ENCODE data around the gene RASAL3.
"Not testable (repeated sequence)": the region's sequence is repeated elsewhere in the genome, so short reads cannot be mapped to it uniquely, and the experiment has no call there.

The RASAL3 gene

GRCh38 chr19:15475169-15475568 lies 10.8 kb upstream of the RASAL3 start:
- DNase-seq (ENCODE audit: low read depth in 1 of 2, low spot score in 1 of 2) = no peak

- not testable (repeated sequence) for DNase-seq (ENCODE audit: low read depth in 1 of 2, low spot score in 1 of 2)
Observed at GRCh38 chr19:15473821-15474220, 9.5 kb upstream of the RASAL3 start.

- no peak for DNase-seq (ENCODE audit: low read depth in 1 of 2, low spot score in 1 of 2)
Observed at GRCh38 chr19:15471639-15472101, 7.3 kb upstream of the RASAL3 start.

GRCh38 chr19:15469513-15470297 lies 5.4 kb upstream of the RASAL3 start:
- no peak for DNase-seq (ENCODE audit: low read depth in 1 of 2, low spot score in 1 of 2)

- DNase-seq (ENCODE audit: low read depth in 1 of 2, low spot score in 1 of 2) = no peak
Observed at GRCh38 chr19:15468675-15469512, 4.5 kb upstream of the RASAL3 start.

GRCh38 chr19:15467734-15468214 lies 3.4 kb upstream of the RASAL3 start:
- no peak for DNase-seq (ENCODE audit: low read depth in 1 of 2, low spot score in 1 of 2)

GRCh38 chr19:15466851-15467733 lies 2.7 kb upstream of the RASAL3 start:
- peak; percentile 21 to 35 for DNase-seq (ENCODE audit: low read depth in 1 of 2, low spot score in 1 of 2)

GRCh38 chr19:15463861-15464371 lies 428 bp downstream of the RASAL3 start:
- peak; percentile 52 to 65 for DNase-seq (ENCODE audit: low read depth in 1 of 2, low spot score in 1 of 2)

- DNase-seq (ENCODE audit: low read depth in 1 of 2, low spot score in 1 of 2) = no peak
Observed at GRCh38 chr19:15461694-15462093, 2.6 kb downstream of the RASAL3 start.

- no peak for DNase-seq (ENCODE audit: low read depth in 1 of 2, low spot score in 1 of 2)
Observed at GRCh38 chr19:15457701-15458484, 6.5 kb downstream of the RASAL3 start.

- DNase-seq (ENCODE audit: low read depth in 1 of 2, low spot score in 1 of 2) = no peak
Observed at GRCh38 chr19:15456871-15457700, 7.3 kb downstream of the RASAL3 start.

- DNase-seq (ENCODE audit: low read depth in 1 of 2, low spot score in 1 of 2) = no peak
Observed at GRCh38 chr19:15456441-15456840, 7.9 kb downstream of the RASAL3 start.

- no peak for DNase-seq (ENCODE audit: low read depth in 1 of 2, low spot score in 1 of 2)
Observed at GRCh38 chr19:15455996-15456395, 8.3 kb downstream of the RASAL3 start.

GRCh38 chr19:15453906-15454860 lies 10.2 kb downstream of the RASAL3 start:
- DNase-seq (ENCODE audit: low read depth in 1 of 2, low spot score in 1 of 2) = no peak

- DNase-seq (ENCODE audit: low read depth in 1 of 2, low spot score in 1 of 2) = no peak
Observed at GRCh38 chr19:15453091-15453578, 11.2 kb downstream of the RASAL3 start.

- no peak for DNase-seq (ENCODE audit: low read depth in 1 of 2, low spot score in 1 of 2)
Observed at GRCh38 chr19:15452111-15453047, 12.0 kb downstream of the RASAL3 start.

GRCh38 chr19:15450528-15450890 lies 13.8 kb downstream of the RASAL3 start:
- DNase-seq (ENCODE audit: low read depth in 1 of 2, low spot score in 1 of 2) = no peak

Measured in stimulated activated CD4-positive, alpha-beta T cell treated with anti-CD3 and anti-CD28 coated beads, Interleukin-15, amount 100 ng/mL, for 1 hour (primary cell).